CD4-positive, alpha-beta T cell treated with Interferon alpha-2 for 1 hour (primary cell): ENCODE measurements around the gene BDH1.
"Not testable (repeated sequence)": the region's sequence is repeated elsewhere in the genome, so short reads cannot be mapped to it uniquely, and the experiment has no call there.

Source experiments
- DNase-seq, 2 donors: peaks; one replicate each; pipeline ENCODE4 v3.0.0-alpha.2; 2020 to 2022

Gene BDH1, protein sequence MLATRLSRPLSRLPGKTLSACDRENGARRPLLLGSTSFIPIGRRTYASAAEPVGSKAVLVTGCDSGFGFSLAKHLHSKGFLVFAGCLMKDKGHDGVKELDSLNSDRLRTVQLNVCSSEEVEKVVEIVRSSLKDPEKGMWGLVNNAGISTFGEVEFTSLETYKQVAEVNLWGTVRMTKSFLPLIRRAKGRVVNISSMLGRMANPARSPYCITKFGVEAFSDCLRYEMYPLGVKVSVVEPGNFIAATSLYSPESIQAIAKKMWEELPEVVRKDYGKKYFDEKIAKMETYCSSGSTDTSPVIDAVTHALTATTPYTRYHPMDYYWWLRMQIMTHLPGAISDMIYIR

GRCh38 chr3:197555281-197556261, at the start of gene BDH1:
BDH1 (minus strand) TSS chr3:197555968; CDS start chr3:197546443, 9,525 bp downstream.
- DNase-seq, result peak; percentile 22 to 61

DNA sequence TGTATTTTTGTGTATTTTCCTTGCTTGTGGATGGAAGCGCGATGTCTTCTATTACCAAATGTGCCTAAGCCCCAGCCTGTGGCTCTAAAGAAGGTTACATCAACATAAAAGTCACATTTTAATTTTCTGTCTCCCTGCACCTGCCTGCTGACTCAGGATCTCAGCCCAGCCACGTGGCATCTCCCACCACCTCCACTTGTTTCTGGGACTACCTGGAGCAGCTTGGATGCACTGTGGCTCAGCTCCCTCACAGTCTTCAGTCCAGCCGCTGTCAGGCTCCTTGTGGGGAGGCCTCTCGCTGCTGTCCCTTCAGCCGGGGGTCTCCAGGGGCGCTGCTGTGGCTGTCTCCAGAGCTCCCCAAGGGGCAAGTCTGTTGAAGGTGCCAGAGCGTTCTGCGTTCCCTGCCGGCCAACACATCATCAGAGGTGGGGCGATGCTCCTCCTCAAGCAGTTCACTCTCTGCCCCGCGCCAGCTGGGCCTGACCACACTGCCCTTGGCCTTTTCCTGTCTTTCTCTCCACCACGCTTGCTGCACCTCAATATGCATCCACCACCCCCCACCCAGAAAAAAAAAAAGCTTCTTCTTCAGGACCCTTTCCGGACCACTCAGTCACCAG, 47.7 kb upstream of the BDH1 start:
- no peak for DNase-seq

- not testable (repeated sequence) for DNase-seq
These were observed 46.6 kb upstream of the BDH1 start for GRCh38 chr3:197602351-197602750.

- not testable (repeated sequence) for DNase-seq
These were observed 45.7 kb upstream of the BDH1 start for GRCh38 chr3:197601566-197601840.

- DNase-seq, result no peak
These were observed 45.2 kb upstream of the BDH1 start for GRCh38 chr3:197600796-197601565.

- peak; percentile 79 to 87 for DNase-seq
These were observed 43.5 kb upstream of the BDH1 start for GRCh38 chr3:197599089-197599765.

- DNase-seq, result no peak
These were observed 42.7 kb upstream of the BDH1 start for GRCh38 chr3:197598404-197598980.

- DNase-seq, result no peak
These were observed 41.6 kb upstream of the BDH1 start for GRCh38 chr3:197597335-197597734.

- DNase-seq, result no peak
These were observed 39.9 kb upstream of the BDH1 start for GRCh38 chr3:197595470-197596185.

- DNase-seq, result no peak
These were observed 37.2 kb upstream of the BDH1 start for GRCh38 chr3:197593046-197593380.

- DNase-seq, result peak in 1 of 2 donors; percentile 20
These were observed 36.7 kb upstream of the BDH1 start for GRCh38 chr3:197592361-197593045.

DNA sequence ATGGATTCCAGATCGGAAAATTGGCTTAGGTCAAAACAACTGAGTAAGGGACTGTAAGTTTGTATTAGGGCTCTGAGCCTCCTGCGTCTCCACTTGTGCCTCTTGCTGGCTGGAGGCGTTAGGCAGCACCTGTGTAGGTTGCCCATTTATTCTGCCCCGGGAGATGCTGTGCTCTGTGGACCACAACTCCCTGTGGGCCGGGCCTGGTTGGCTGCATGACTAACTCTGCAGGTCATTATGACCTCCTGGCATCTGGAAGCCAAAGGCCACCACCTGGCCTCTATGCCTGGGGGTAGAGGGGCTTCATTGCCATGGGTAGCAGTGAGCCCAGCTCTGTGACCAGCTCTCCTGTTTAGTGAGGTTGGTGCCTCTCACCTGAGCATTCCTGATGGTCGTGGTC, 36.0 kb upstream of the BDH1 start:
- DNase-seq, result no peak

DNA sequence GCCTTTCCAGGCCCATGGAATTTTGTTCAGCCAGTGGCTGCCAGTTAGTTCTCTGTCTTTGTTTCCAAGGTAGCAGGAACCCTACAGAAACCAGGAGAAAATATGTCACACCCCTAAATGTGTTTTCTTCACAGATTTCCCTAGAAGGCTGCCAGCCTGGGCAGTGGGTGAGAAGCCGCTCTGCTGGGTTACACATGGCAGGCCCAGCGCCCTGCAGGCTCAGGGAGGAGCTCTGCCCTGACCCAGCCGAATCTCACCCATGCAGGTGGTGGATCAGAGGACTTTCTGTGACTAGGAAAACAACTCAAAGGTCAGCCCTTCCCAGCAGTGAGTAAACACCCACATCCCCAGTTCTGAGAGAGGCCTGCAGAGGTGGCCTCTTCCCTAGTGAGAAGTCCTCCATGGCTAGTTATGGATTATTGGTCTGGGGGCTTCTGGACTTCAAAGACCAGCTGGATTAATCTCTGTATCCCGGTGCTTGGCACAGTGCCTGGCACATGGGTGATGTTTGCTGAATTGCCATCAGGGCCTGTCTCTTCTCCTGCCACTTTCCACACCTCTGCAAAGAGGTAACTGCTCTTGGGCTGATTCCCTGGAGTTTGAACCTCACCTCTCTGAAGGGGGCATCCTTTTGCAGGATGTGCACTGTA, 34.7 kb upstream of the BDH1 start:
- no peak for DNase-seq

DNA sequence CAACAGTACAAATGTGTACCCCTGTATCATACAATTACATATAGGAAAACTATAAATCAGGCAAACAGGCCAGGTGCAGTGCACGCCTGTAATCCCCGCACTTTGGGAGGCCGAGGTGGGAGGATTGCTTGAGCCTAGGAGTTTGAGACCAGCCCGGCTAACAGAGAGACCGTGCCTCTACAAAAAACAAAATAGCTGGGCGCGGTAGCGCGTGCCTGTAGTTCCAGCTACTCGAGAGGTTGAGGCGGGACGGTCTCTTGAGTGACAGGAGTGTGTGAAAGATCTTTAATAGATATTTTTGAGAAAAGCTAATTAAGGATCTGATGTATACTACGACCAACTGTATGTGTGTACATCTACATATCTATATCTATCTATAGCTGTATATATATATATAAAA, 33.8 kb upstream of the BDH1 start:
- DNase-seq, result no peak

DNA sequence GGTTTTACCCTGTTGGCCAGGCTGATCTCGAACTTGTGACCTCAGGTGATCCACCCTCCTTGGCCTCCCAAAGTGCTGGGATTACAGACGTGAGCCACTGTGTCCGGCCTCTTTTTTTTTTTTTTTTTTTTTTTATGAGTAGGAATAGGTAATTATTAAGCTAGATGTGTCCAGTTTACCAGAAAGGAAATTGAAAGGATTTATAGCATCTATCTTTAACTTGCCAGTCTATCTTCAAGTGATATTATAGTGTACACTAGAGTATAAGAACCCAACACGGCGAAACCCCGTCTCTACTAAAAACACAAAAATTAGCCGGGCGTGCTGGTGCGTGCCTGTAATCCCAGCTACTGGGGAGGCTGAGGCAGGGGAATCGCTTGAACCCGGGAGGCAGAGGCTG, 31.0 kb upstream of the BDH1 start:
- not testable (repeated sequence) for DNase-seq

DNA sequence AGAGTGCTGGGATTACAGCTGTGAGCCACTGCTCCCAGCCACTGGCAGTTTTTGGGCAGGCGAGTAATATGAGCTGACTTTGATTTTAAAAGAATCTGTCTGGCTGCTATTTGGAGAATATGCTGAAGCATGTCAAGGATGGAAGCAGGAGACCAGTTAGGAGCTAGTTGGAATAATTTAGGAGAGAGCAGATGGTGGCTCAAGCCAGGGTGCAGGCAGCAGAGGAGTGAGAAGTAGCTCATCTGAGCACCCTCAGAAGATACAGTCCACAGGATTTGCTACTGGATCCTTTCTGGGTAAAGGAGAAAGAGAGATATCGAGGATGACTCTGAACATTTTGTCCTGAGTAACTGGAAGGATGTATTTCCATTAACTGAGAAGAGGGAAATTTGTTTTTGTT, 30.4 kb upstream of the BDH1 start:
- no peak for DNase-seq

- no peak for DNase-seq
These were observed 29.0 kb upstream of the BDH1 start for GRCh38 chr3:197584733-197585132.

DNA sequence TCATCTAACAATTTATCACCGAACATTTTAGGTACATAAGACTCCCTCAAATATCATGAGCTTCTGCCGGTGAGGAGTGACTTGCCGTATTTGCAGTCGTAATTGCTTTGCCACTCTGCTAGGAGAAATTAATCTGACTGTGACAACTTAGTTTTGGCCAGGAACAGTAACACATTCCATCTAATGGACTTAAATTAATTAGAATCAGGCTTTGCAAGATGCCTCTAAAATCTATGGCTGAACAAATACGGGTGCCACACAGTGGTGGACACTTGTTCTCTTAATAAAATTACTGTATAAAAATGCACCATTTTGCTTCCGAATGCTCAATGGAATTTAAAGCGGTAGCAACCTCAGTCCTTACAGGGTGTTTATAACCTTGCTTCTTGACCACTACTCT, 27.6 kb upstream of the BDH1 start:
- DNase-seq, result no peak

- no peak for DNase-seq
These were observed 24.5 kb upstream of the BDH1 start for GRCh38 chr3:197580253-197580691.

GRCh38 chr3:197578376-197578775, 22.6 kb upstream of the BDH1 start:
- no peak for DNase-seq
